GM19193 (cell line): ENCODE results near the gene CNST.

Experiments
- POLR2A ChIP-seq: IDR thresholded peaks from 4 replicates; pipeline ENCODE4 v1.6.1; 2011; ENCODE audit not compliant: insufficient read depth, insufficient read length; ENCODE audit errors: extremely low read depth

CNST gene

GRCh38 chr1:246540738-246541491, 25.3 kb upstream of the CNST start:
- TF ChIP-seq POLR2A = no peak

GRCh38 chr1:246544001-246544400, 22.3 kb upstream of the CNST start:
- no peak for TF ChIP-seq POLR2A

- TF ChIP-seq POLR2A = no peak
These were observed 16.6 kb upstream of the CNST start for GRCh38 chr1:246549665-246550064.

- no peak for TF ChIP-seq POLR2A
These were observed 15.9 kb upstream of the CNST start for GRCh38 chr1:246550402-246550801.

- no peak for TF ChIP-seq POLR2A
These were observed 14.1 kb upstream of the CNST start for GRCh38 chr1:246552110-246552509.

- TF ChIP-seq POLR2A = no peak
These were observed 12.1 kb upstream of the CNST start for GRCh38 chr1:246554201-246554600.

- TF ChIP-seq POLR2A = no peak
These were observed 8.2 kb upstream of the CNST start for GRCh38 chr1:246558041-246558440.

- TF ChIP-seq POLR2A = no peak
These were observed 6.9 kb upstream of the CNST start for GRCh38 chr1:246559310-246559709.

GRCh38 chr1:246564839-246565750, 1.2 kb upstream of the CNST start:
- TF ChIP-seq POLR2A = no peak

GRCh38 chr1:246565751-246566127, 517 bp upstream of the CNST start:
- TF ChIP-seq POLR2A = no peak

- no peak for TF ChIP-seq POLR2A
These were observed 773 bp downstream of the CNST start for GRCh38 chr1:246566813-246567645.

- no peak for TF ChIP-seq POLR2A
These were observed 1.5 kb downstream of the CNST start for GRCh38 chr1:246567646-246568235.

- no peak for TF ChIP-seq POLR2A
These were observed 3.3 kb downstream of the CNST start for GRCh38 chr1:246569248-246570238.
